Lower leg skin (tissue), 4 donors: ENCODE data around the gene FHAD1. TPM values are rescaled to one million over a fixed set of nuclear protein-coding genes. Genes with fewer than 3 reads are reported as not detected.

Experiments used
- DNase-seq, 2 donors: peaks; one replicate each; pipeline ENCODE4 v3.0.0-alpha.2; 2019; ENCODE audit warnings: low spot score in 2 of 2
- H3K4me3 ChIP-seq: fragments of 200-600 bp; sonication (generic); 2 replicates; pipeline ENCODE4 v1.5.1; 2017; ENCODE audit warnings: mild to moderate bottlenecking, low read depth; ENCODE audit not compliant: poor library complexity, severe bottlenecking
- POLR2A ChIP-seq, 2 donors: fragments of 450-650 bp; IDR thresholded peaks; one replicate each; pipeline ENCODE4 v1.6.1; 2016 to 2017; ENCODE audit warnings: antibody characterized with exemption in 2 of 2, mild to moderate bottlenecking in 1 of 2, moderate library complexity in 1 of 2
- WGBS, 2 donors: methylation state at CpG; one replicate each; pipeline ENCODE4 v1.1.5; 2018; 5-methylcytosine and 5-hydroxymethylcytosine counted together
- intact Hi-C: fragments of 100-400 bp; cut with DNase I; formaldehyde crosslinking; loops from one replicate; pipeline ENCODE4 v1.15.0; 2023; ENCODE audit warnings: low total_unique reads
- total RNA-seq, 4 donors: library from RNA; depleted of rRNA; stranded (reverse); fragments of >200 nt; gene quantifications; one replicate each; pipeline ENCODE4 v1.1.0, GENCODE V29; 2016
- TF ChIP-seq, protein P1 (sequence below), 3 donors: fragments of 450-650 bp; IDR thresholded peaks; one replicate each; pipeline ENCODE4 v1.5.1; 2016; ENCODE audit warnings: antibody characterized with exemption in 3 of 3, mild to moderate bottlenecking in 3 of 3, moderate library complexity in 2 of 3

The FHAD1 gene
- total RNA-seq, 4 donors from 2014 or later, result 0.52 to 2.0 TPM; not detected in 2

DNA sequence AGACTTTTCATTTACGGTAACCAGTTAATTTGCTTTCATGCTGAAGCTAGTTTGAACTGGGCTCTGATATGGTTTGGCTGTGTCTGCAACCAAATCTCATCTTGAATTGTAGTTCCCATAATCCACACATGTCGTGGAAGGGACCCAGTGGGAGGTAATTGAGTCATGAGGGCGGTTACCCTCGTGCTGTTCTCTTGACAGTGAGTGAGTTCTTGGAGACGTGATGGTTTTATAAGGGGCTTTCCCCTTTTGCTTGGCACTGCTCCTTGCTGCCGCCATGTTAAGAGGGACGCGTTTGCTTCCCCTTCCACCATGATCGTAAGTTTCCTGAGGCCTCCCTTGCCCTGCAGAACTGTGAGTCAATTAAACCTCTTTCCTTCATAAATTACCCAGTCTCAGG lies 10.3 kb upstream of the FHAD1 start:
- 77 to 78% methylated on average over 9 of the region's 9 CpGs for WGBS, 2 donors
- no peak for DNase-seq
- intact Hi-C loops, result no loop called here
- TF ChIP-seq, protein P1, sequence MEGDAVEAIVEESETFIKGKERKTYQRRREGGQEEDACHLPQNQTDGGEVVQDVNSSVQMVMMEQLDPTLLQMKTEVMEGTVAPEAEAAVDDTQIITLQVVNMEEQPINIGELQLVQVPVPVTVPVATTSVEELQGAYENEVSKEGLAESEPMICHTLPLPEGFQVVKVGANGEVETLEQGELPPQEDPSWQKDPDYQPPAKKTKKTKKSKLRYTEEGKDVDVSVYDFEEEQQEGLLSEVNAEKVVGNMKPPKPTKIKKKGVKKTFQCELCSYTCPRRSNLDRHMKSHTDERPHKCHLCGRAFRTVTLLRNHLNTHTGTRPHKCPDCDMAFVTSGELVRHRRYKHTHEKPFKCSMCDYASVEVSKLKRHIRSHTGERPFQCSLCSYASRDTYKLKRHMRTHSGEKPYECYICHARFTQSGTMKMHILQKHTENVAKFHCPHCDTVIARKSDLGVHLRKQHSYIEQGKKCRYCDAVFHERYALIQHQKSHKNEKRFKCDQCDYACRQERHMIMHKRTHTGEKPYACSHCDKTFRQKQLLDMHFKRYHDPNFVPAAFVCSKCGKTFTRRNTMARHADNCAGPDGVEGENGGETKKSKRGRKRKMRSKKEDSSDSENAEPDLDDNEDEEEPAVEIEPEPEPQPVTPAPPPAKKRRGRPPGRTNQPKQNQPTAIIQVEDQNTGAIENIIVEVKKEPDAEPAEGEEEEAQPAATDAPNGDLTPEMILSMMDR (IDR thresholded peaks at IDR 0.05), result no peak
- TF ChIP-seq POLR2A (IDR thresholded peaks at IDR 0.05), result no peak
- no peak overlapping the region for H3K4me3 ChIP-seq

DNA sequence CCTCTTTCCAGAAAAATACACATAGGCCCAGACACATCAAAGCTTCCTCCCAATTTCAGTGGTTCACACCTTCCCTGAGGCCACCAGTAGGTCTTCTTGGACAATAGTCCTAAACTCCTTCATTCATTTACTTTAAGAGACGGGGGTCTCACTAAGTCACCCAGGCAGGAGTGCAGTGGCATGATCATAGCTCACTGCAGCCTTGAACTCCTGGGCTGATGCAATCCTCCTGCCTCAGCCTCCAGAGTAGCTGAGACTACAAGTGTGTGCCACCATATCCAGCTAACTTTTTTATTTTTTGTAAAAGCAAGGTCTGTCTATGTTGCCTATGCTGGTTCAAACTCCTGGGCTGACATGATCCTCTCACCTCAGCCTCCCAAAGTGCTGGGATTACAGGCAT lies 8.2 kb upstream of the FHAD1 start:
- WGBS, 2 donors, result 100% methylated on average over 1 of the region's 1 CpG
- H3K4me3 ChIP-seq, result no peak overlapping the region
- intact Hi-C loops, result no loop called here
- DNase-seq, result peak in 1 of 2 donors; percentile 14
- TF ChIP-seq POLR2A (IDR thresholded peaks at IDR 0.05), result no peak
- TF ChIP-seq, protein P1 (IDR thresholded peaks at IDR 0.05), result no peak

DNA sequence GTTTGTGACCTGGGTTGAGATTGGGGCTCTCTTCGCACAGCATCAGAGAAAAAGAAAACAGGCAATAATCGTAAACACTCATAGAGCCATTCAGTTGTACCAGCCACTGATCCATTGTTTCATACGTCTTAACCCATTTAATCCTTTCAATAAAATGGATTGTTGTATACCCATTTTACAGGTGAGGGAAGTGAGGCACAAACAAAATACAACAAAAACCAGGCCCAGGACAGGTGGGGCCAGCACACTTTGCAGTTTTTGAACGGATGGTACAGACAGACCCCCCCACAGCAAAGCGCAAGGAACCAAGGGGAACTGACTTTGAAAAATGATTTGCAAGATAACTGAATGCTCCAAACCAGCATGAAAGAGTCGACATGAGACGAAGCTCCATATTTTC lies 4.3 kb upstream of the FHAD1 start:
- TF ChIP-seq, protein P1 (IDR thresholded peaks at IDR 0.05), result no peak
- TF ChIP-seq POLR2A (IDR thresholded peaks at IDR 0.05), result no peak
- DNase-seq, result no peak

DNA sequence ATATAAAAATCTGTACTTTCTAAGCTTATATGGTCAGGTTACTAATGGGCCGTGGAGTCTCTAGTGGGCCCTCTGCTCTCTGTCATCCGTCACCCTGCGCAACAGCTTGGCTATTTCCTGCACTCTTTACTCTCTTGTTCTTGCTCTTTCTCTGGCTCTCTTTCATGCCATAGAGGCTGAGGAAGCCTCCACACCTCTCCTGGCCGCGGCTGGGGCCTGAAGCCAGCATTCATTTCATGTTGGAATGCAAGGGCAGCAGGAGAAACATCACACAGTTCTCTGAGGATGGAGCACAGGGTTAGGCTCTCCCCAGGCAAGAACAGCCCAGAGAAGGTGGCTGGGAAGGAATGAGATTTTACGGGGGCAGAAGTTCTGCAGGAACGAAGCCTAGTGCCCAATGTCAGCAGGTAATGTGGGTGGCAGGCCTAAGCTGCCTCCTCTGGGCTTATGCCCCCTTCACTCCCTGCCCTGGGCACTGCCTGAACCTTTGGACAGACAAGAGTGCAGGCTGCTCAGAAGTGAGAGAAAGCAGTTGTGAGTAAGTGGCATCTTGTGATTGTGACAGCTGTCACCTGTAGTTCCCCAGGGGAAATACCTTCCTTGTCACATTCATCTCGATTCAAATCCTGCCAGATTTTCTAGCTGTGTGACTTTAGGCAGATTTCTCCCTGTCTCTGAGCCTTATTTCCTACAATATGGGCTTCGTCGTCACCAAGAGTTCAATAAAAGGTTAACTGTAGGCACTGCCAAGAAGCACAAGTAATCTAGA lies 3.6 kb upstream of the FHAD1 start:
- WGBS, 2 donors, result 76 to 79% methylated on average over 10 of the region's 10 CpGs
- peak in 1 of 2 donors; percentile 66 for DNase-seq
- no peak for TF ChIP-seq POLR2A (IDR thresholded peaks at IDR 0.05)
- TF ChIP-seq, protein P1 (IDR thresholded peaks at IDR 0.05), result no peak
- intact Hi-C loops, result no loop called here
- no peak overlapping the region for H3K4me3 ChIP-seq

More for the DNA sequence above, 4.3 kb upstream of the FHAD1 start:
- intact Hi-C loops, result no loop called here
- H3K4me3 ChIP-seq, result no peak overlapping the region
- 93 to 95% methylated on average over 7 of the region's 7 CpGs for WGBS, 2 donors

DNA sequence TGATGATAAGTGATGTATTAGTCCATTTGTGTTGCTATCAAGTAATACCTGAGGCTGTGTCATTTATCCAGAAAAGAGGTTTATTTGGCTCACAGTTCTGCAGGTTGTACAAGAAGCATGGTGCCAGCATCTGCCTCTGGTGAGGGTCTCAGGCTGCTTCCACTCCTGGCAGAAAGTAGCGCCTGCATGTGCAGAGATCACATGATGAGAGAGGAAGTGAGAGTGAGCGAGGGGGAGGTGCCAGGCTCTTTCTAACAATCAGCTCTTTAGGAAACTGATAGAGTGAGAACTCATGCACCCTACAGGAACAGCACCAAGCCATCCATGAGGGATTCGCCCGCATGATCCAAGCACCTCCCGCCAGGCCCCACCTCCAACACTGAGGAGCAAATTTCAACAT lies 2.2 kb upstream of the FHAD1 start:
- TF ChIP-seq, protein P1 (IDR thresholded peaks at IDR 0.05), result no peak
- no peak for TF ChIP-seq POLR2A (IDR thresholded peaks at IDR 0.05)
- 90 to 92% methylated on average over 5 of the region's 5 CpGs for WGBS, 2 donors
- peak in 1 of 2 donors; percentile 59 for DNase-seq

More for the DNA sequence above, 2.2 kb upstream of the FHAD1 start:
- intact Hi-C loops, result no loop called here
- H3K4me3 ChIP-seq, result no peak overlapping the region
